HCT116 (cell line): ENCODE results near the gene RAB3GAP2.

Experiments used
- ELF1 ChIP-seq: IDR thresholded peaks from 2 replicates; pipeline ENCODE4 v1.6.1; 2012; ENCODE audit warnings: low read depth, borderline replicate concordance
- EZH2 ChIP-seq: fragments of 200-600 bp; sonication (generic); IDR thresholded peaks from 2 replicates; pipeline ENCODE4 v1.6.1; 2017; ENCODE audit warnings: antibody characterized with exemption, mixed run types
- EZH2phosphoT487 ChIP-seq: fragments of 200-600 bp; IDR thresholded peaks from 2 replicates; pipeline ENCODE4 v1.6.1; 2018; ENCODE audit warnings: antibody characterized with exemption, borderline replicate concordance
- FOSL1 ChIP-seq: IDR thresholded peaks from 2 replicates; pipeline ENCODE4 v1.6.1; 2012; ENCODE audit warnings: low read depth
- JUND ChIP-seq: IDR thresholded peaks from 2 replicates; pipeline ENCODE4 v1.6.1; 2012
- POLR2A ChIP-seq: IDR thresholded peaks from 2 replicates; pipeline ENCODE4 v1.7.0; 2011; ENCODE audit warnings: borderline replicate concordance; ENCODE audit not compliant: insufficient read depth, insufficient read length; ENCODE audit errors: extremely low read depth
- POLR2AphosphoS5 ChIP-seq: IDR thresholded peaks from 2 replicates; pipeline ENCODE4 v1.6.1; 2011; ENCODE audit warnings: mild to moderate bottlenecking, low read depth, low read length, moderate library complexity
- TCF7L2 ChIP-seq: IDR thresholded peaks from 2 replicates; pipeline ENCODE4 v1.7.0; 2011; ENCODE audit warnings: borderline replicate concordance, inconsistent platforms; ENCODE audit not compliant: insufficient read depth, insufficient read length; ENCODE audit errors: extremely low read depth
- ZNF274 ChIP-seq: fragments of 200-500 bp; sonication (Bioruptor generic); IDR thresholded peaks from 2 replicates; pipeline ENCODE4 v1.6.1; 2014; ENCODE audit warnings: mild to moderate bottlenecking, low read depth, low read length, inconsistent platforms
- TF ChIP-seq, protein P1 (sequence below): IDR thresholded peaks from 2 replicates; pipeline ENCODE4 v1.6.1; 2012; ENCODE audit warnings: low read depth
- TF ChIP-seq, protein P2 (sequence below), 3 experiments: fragments of 200-600 bp in 1 of 3; sonication (generic) in 1 of 3; IDR thresholded peaks in 2 of 3; conservative IDR thresholded peaks in 1 of 3; 2 replicates each; pipeline ENCODE4 v1.5.1; 2012 to 2017; ENCODE audit warnings: low read depth in 2 of 3, low read length in 2 of 3, antibody characterized with exemption in 1 of 3, borderline replicate concordance in 1 of 3, control low read depth in 1 of 3, mild to moderate bottlenecking in 1 of 3, mixed read lengths in 1 of 3, mixed run types in 1 of 3, moderate library complexity in 1 of 3; ENCODE audit not compliant: insufficient read depth in 1 of 3
- TF ChIP-seq, protein P3 (sequence below): IDR thresholded peaks from 2 replicates; pipeline ENCODE4 v1.6.1; 2012

DNA sequence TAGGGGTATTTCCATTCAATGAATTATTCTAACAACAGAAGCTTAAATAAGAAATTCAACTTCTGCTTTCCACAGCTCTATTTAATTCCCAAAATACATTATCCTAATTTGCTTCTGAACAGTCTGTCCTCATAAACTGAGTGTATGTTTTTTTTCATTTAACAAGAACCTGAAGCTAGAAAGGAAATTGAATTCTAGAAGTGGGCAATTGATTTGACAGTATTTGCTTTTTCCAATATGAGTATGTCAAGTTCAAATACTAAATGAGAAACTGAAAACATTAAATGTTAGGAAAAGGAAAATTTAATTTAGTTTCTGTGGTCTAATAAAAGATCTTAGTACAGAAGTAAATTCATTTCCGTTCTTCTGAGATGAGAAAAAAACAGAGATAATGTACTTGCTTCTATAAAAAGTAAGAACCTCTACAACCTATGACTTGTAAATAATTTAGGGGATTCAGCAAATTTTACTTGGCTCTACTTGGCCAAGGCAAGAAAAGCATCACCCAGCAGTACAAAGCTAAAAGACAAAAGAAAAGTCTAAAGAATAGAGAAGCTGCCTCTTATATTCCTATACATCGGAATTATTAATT is 31.1 kb downstream of the RAB3GAP2 start:
- TF ChIP-seq, protein P1, sequence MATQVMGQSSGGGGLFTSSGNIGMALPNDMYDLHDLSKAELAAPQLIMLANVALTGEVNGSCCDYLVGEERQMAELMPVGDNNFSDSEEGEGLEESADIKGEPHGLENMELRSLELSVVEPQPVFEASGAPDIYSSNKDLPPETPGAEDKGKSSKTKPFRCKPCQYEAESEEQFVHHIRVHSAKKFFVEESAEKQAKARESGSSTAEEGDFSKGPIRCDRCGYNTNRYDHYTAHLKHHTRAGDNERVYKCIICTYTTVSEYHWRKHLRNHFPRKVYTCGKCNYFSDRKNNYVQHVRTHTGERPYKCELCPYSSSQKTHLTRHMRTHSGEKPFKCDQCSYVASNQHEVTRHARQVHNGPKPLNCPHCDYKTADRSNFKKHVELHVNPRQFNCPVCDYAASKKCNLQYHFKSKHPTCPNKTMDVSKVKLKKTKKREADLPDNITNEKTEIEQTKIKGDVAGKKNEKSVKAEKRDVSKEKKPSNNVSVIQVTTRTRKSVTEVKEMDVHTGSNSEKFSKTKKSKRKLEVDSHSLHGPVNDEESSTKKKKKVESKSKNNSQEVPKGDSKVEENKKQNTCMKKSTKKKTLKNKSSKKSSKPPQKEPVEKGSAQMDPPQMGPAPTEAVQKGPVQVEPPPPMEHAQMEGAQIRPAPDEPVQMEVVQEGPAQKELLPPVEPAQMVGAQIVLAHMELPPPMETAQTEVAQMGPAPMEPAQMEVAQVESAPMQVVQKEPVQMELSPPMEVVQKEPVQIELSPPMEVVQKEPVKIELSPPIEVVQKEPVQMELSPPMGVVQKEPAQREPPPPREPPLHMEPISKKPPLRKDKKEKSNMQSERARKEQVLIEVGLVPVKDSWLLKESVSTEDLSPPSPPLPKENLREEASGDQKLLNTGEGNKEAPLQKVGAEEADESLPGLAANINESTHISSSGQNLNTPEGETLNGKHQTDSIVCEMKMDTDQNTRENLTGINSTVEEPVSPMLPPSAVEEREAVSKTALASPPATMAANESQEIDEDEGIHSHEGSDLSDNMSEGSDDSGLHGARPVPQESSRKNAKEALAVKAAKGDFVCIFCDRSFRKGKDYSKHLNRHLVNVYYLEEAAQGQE: no peak
- TF ChIP-seq, protein P2, sequence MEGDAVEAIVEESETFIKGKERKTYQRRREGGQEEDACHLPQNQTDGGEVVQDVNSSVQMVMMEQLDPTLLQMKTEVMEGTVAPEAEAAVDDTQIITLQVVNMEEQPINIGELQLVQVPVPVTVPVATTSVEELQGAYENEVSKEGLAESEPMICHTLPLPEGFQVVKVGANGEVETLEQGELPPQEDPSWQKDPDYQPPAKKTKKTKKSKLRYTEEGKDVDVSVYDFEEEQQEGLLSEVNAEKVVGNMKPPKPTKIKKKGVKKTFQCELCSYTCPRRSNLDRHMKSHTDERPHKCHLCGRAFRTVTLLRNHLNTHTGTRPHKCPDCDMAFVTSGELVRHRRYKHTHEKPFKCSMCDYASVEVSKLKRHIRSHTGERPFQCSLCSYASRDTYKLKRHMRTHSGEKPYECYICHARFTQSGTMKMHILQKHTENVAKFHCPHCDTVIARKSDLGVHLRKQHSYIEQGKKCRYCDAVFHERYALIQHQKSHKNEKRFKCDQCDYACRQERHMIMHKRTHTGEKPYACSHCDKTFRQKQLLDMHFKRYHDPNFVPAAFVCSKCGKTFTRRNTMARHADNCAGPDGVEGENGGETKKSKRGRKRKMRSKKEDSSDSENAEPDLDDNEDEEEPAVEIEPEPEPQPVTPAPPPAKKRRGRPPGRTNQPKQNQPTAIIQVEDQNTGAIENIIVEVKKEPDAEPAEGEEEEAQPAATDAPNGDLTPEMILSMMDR (IDR thresholded peaks at IDR 0.05 in 2 of 3, conservative IDR thresholded peaks at IDR 0.05 in 1 of 3; ENCODE audit: borderline replicate concordance in 1 of 3, insufficient read depth in 1 of 3, low read depth in 2 of 3, low read length in 2 of 3): no peak
- TF ChIP-seq EZH2phosphoT487 (no peak), EZH2 (no peak), TCF7L2 (no peak), POLR2A (no peak), POLR2AphosphoS5 (no peak), JUND (no peak), ELF1 (no peak), FOSL1 (no peak), ZNF274 (no peak)
- TF ChIP-seq, protein P3, sequence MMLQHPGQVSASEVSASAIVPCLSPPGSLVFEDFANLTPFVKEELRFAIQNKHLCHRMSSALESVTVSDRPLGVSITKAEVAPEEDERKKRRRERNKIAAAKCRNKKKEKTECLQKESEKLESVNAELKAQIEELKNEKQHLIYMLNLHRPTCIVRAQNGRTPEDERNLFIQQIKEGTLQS: no peak
